ENCODE data around the gene TNFAIP6.

Gene TNFAIP6

DNA sequence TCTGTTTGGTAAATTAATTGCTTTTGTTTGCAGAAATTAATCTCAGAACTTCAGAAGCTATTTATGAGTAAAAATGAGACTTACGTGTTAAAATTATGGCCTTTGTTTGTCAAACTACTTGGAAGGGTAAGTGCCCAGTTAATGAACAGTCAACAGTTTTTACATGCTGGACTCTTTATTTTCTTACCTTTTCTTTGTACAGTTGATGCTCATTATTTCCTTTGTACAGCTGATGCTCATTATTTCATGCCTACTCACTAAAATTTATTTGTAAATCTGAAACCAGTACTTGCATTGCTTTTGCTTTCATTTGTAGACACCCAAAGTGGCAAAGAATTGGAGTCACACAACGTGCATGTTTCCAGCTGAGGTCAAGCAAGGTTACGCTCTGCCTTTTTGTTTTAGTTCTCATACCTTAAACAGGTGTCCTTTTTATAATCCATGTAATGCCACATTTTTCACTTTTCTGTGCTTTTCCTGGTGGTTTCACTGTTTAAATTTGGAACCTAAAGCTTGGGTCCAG is 65.6 kb downstream of the TNFAIP6 start:
- TF ChIP-seq, protein P1, sequence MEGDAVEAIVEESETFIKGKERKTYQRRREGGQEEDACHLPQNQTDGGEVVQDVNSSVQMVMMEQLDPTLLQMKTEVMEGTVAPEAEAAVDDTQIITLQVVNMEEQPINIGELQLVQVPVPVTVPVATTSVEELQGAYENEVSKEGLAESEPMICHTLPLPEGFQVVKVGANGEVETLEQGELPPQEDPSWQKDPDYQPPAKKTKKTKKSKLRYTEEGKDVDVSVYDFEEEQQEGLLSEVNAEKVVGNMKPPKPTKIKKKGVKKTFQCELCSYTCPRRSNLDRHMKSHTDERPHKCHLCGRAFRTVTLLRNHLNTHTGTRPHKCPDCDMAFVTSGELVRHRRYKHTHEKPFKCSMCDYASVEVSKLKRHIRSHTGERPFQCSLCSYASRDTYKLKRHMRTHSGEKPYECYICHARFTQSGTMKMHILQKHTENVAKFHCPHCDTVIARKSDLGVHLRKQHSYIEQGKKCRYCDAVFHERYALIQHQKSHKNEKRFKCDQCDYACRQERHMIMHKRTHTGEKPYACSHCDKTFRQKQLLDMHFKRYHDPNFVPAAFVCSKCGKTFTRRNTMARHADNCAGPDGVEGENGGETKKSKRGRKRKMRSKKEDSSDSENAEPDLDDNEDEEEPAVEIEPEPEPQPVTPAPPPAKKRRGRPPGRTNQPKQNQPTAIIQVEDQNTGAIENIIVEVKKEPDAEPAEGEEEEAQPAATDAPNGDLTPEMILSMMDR (IDR thresholded peaks at IDR 0.05; ENCODE audit: low read depth, low read length), result no peak
- no peak overlapping the region for H3K4me3 ChIP-seq (ENCODE audit: low read depth, low read length)

DNA sequence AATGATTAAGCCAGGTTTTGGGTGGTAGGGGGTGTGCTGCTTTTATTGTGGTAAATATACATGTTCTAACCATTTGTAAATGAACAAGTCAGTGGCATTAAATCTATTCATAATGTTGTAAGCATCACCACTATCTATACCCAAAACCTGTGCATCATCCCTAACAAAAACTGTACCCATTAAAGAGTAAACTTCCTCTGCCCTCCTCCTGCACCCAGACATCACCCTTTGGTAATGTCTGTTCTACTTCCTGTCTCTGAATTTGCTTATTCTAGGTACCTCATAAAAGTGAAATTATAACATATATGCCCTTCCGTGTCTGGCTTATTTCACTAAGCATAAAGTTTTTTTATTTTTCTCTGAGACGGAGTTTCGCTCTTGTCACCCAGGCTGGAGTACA is 66.4 kb downstream of the TNFAIP6 start:
- TF ChIP-seq, protein P1 (IDR thresholded peaks at IDR 0.05; ENCODE audit: low read depth, low read length), result no peak
- no peak overlapping the region for H3K4me3 ChIP-seq (ENCODE audit: low read depth, low read length)

Measured in WI38 (cell line).